ENCODE measurements around the gene SGIP1.

SGIP1 gene

DNA sequence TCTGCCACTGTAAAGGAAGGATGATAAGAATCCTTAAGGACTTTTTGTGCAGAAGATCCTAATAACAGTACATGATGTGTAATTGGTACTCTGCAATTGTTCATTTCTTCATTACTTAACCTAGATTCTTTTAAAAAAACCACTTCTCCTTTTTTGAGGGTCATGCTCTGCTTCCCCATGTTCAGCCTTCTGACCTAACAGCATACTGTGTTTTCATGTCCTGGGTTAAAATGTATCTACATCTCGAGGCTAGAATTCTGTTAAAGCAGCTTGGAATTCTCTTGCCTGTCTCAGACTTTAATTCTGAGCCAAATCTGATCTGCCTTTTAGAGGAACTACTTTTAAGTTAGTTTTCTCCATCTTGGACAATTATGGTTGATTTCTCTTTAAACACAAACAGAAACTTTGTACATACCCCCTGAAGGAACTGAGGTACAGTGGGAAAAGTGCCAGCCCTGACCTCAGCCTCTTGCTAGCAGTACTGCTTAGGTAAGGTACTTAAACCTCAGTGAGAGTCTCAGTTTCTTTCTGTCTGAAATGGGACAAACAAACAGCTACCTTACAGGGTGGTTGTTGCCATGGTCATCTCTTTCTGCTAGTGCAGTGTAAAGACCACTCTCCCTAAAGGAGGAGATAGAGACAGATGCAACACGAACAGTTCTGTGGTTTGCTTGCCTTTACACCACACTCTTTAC is 115.1 kb downstream of the SGIP1 start:
- POLR2A ChIA-PET (ENCODE audit: low non-redundant PET): no interaction called here
- CTCF ChIA-PET: no interaction called here
- no peak overlapping the region for H3K27ac ChIP-seq
- no peak for DNase-seq (ENCODE audit: low spot score)
- TF ChIP-seq, protein P1, sequence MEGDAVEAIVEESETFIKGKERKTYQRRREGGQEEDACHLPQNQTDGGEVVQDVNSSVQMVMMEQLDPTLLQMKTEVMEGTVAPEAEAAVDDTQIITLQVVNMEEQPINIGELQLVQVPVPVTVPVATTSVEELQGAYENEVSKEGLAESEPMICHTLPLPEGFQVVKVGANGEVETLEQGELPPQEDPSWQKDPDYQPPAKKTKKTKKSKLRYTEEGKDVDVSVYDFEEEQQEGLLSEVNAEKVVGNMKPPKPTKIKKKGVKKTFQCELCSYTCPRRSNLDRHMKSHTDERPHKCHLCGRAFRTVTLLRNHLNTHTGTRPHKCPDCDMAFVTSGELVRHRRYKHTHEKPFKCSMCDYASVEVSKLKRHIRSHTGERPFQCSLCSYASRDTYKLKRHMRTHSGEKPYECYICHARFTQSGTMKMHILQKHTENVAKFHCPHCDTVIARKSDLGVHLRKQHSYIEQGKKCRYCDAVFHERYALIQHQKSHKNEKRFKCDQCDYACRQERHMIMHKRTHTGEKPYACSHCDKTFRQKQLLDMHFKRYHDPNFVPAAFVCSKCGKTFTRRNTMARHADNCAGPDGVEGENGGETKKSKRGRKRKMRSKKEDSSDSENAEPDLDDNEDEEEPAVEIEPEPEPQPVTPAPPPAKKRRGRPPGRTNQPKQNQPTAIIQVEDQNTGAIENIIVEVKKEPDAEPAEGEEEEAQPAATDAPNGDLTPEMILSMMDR (conservative IDR thresholded peaks at IDR 0.05; ENCODE audit: low read depth): no peak

DNA sequence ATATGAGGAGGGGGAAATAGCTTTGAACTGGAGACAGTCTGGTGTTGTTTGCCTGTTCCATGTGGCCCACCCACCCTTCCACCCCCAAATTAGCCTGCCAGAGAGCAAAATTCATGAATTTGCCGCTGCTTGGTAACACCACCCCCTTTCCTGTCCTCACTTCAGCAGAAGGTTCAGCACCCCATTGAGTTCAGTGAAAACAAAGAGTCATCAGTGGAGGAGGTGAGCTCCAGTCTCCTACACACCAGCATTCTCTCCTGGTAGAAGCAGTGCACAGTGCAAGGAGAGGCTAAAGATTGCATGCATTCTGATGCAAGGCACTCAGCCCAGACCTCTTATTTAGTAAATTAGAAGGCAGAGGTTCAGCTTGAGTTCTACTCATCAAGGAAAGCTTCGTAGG is 118.6 kb downstream of the SGIP1 start:
- POLR2A ChIA-PET (ENCODE audit: low non-redundant PET): no interaction called here
- TF ChIP-seq, protein P1 (conservative IDR thresholded peaks at IDR 0.05; ENCODE audit: low read depth): no peak
- no peak for DNase-seq (ENCODE audit: low spot score)
- no peak overlapping the region for H3K27ac ChIP-seq
- CTCF ChIA-PET: interaction anchor here (0.7 kb wide), 1 partner anchor 848 kb away, joined by 3 read pairs; no protein-coding TSS in a partner anchor

DNA sequence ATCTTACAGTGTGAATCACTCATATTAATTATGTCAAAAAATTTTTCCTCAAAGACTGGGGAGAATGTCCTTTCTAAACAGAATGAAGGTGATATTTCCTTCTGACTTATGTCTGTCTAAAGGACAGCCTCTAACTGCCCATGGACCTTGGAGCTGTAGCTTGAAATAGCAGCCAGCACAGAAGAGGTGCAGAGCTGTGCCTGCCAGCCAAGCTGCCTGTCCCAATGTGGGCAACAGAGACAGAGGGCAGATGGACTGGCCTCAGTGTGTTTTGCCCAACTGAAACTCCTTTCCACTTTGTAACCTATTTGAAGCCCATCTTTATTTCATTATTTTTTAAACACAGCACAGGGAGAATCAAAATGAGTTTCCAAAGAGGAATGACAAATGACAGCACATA is 120.7 kb downstream of the SGIP1 start:
- ChIA-PET CTCF (no interaction called here), POLR2A (ENCODE audit: low non-redundant PET) (no interaction called here)
- H3K27ac ChIP-seq: no peak overlapping the region
- no peak for DNase-seq (ENCODE audit: low spot score)
- TF ChIP-seq, protein P1 (conservative IDR thresholded peaks at IDR 0.05; ENCODE audit: low read depth): no peak

DNA sequence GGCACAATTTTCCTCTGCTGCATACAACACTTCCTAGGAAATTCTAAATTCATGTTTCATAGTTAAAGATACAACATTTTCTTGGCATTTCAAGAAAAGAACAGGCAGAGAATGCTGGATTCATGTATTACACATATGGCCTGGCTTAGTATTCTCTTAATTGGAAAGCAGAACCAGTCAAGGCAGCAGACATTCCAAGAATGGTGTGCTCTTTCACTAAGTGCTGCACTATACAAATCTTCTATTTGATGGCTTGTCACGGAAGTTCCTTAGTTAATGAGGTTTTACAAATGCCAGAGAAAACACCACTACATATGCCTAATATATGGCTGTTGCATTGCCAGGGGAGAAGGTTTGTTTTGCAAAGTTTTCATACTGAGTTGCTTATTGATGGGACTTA is 137.5 kb downstream of the SGIP1 start:
- POLR2A ChIA-PET (ENCODE audit: low non-redundant PET): no interaction called here
- no peak for DNase-seq (ENCODE audit: low spot score)
- TF ChIP-seq, protein P1 (conservative IDR thresholded peaks at IDR 0.05; ENCODE audit: low read depth): no peak
- H3K27ac ChIP-seq: no peak overlapping the region
- CTCF ChIA-PET: no interaction called here

DNA sequence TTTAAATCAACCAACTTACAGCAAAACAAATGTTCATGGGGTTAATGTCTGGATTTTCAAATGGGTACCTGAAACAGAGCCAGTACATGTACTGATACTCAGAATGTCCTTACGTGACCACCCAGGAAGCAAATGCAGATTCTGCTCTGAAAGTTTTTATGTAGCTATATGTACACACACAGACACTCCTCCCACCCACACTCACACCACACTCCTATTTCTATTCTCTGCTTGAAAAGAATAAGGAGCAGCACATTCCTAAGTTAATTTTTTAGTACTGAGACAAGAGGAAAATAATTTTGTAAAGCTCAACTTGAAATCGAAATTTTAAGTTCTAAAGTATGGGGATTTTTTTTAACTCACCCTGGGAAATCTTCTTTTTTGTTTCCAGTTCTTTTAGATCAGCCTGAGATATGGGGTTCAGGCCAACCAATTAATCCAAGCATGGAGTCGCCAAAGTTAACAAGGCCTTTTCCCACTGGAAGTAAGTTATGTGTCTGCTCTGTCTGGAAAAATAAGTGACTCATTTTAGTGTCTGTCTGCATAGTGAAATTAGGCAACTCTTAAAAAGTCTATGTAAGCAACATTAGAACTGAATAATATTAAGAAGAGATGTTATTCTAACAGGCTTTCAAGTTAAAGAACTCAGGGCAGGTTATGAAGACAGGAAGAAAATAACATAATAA is 142.8 kb downstream of the SGIP1 start:
- POLR2A ChIA-PET (ENCODE audit: low non-redundant PET): no interaction called here
- CTCF ChIA-PET: interaction anchor here (0.6 kb wide), 1 partner anchor 54 kb away, joined by 3 read pairs; no protein-coding TSS in a partner anchor
- TF ChIP-seq, protein P1 (conservative IDR thresholded peaks at IDR 0.05; ENCODE audit: low read depth): no peak
- no peak overlapping the region for H3K27ac ChIP-seq
- peak; percentile 28 for DNase-seq (ENCODE audit: low spot score)

DNA sequence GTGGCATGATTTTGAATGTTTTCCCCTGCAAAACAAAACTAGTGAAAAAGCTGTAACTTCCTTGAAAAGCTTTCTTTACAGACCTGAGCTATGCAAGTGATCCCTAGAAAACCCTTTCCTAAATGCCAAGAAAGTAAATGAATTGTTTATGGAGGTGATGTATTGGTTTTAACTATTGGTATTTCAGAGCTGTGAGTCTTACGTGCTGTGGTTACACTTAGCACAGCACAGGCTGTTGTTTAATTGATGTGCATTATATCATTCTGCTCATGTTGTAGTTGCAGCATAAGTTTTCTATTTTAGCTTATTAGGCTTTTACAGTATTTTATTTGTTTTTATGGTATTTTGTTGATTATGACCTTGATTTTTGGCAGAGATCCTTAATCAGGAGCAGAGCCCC is 144.2 kb downstream of the SGIP1 start:
- ChIA-PET POLR2A (ENCODE audit: low non-redundant PET) (no interaction called here), CTCF (no interaction called here)
- no peak overlapping the region for H3K27ac ChIP-seq
- TF ChIP-seq, protein P1 (conservative IDR thresholded peaks at IDR 0.05; ENCODE audit: low read depth): no peak
- DNase-seq (ENCODE audit: low spot score): no peak

Measured in RWPE1 (cell line).